NCI-H1105 treated with DMSO at 0.1 percent for 48 hours (cell line): ENCODE data around the gene PARN.
"Not testable (repeated sequence)": the region's sequence is repeated elsewhere in the genome, so short reads cannot be mapped to it uniquely, and the experiment has no call there.

Source experiments
- DNase-seq: peaks from one replicate; lab custom pipeline; 2025; lab: John Stamatoyannopoulos, UW

The PARN gene

GRCh38 chr16:14437426-14437825, 192.6 kb downstream of the PARN start:
- DNase-seq: no peak

DNA sequence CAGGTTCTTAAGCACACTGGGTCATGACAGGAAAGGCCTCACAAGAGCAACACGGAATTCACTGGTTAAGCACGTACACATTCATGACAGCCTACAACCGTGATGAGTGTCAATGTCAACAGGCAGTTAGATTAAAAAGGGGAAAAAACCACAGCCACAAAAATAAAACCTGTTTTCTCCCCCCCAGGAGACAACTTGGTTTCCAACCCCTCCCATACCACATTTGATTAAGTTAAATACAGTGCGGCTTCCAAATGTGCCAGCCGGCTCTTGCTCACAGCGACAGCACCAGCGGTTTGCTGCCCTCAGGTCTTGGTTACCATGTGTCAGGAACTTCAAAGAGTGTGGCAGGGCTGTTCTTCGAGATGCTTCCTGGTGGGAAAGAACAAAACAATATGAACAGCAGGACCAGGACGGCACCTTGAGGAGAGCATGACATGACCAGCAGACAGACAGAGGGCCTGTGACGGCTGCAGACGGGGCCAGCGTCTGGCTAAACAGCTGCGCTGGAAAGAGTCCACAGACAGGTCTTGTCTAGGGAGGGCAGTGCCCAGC, 193.6 kb downstream of the PARN start:
- no peak for DNase-seq

DNA sequence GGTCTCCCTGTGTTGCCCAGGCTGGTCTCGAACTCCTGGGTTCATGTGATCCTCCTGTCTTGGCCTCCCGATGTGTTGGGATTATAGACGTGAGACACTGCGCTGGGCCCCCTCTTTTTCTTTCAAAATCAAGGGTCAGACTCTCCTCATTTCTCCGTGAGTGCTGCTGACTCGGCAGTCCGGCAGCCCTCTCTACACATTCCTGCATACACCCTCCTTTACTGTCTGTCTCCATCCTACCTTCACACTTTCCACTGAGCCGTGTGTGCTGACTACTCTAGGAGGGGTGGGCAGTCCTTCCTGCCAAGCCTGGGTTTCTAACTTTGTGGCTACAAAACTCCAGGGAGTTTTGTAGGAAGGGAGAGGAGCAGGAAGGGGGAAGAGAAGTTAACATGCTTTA, 195.2 kb downstream of the PARN start:
- no peak for DNase-seq

- not testable (repeated sequence) for DNase-seq
These were observed 201.0 kb downstream of the PARN start for GRCh38 chr16:14428971-14429637.

DNA sequence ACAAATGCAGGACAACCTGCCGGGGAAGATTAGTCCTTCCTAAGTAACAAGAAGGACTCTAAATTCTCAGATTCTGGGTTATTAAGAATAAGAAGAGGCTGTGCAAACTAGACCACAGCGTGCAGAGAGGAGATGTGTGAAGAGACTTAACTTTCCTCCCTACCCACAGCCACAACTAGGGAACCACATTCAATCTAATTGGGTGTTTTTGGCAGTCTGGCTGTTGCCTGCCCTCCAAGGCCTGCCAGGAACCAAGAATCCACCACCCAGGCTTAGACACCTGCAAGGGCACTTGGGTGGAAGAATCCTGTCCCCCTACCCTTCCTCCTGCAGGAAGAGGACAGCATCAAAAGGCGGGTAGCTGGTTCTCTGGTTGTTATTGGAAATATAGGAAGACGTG, 202.0 kb downstream of the PARN start:
- no peak for DNase-seq

GRCh38 chr16:14427371-14427948, 202.6 kb downstream of the PARN start:
- no peak for DNase-seq

GRCh38 chr16:14424595-14424994, 205.5 kb downstream of the PARN start:
- no peak for DNase-seq

GRCh38 chr16:14423344-14423743, 206.7 kb downstream of the PARN start:
- no peak for DNase-seq

- DNase-seq: no peak
These were observed 209.2 kb downstream of the PARN start for GRCh38 chr16:14420721-14421488.

DNA sequence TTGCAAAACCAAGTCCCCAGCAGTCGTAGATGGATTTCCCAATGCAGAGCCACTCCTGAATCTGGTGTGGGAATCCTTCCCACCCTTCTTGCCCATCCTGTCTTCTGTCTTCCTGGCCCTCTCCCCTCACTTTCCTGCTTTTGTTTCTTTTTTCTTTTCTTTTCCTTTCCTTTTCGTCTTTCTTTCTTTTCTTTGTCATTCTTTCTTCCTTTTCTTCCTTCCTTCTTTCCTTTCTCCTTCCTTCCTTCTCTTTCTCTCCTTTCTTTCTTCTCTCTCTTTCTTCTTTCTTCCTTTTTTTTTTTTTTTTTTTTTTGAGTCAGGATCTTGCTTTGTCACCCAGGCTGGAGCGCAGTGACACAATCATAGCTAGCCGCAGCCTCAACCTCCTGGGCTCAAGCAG, 209.8 kb downstream of the PARN start:
- DNase-seq: not testable (repeated sequence)

- DNase-seq: no peak
These were observed 210.2 kb downstream of the PARN start for GRCh38 chr16:14419817-14420216.

DNA sequence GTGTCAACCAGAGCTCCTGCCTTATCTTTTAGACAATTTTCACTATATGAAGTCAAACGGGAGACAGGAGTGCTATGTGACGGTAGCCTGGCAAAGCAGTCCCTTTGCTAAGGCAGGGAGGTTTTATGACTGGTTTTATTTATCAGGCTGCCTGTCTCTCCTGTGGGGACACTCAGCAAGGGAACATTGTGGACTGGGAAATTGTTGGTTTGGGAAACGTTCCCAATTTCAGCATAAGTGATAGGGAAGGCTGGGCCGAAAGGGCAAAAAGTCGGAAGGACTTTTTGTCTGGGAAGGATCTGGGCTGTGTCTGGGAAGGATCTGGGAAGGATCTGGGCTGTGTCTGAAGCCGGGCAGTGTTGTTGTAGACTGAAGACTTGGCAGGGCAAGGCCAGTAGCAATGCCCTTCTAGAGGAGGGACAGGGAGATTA, 211.2 kb downstream of the PARN start:
- DNase-seq: no peak

GRCh38 chr16:14416184-14416583, 213.9 kb downstream of the PARN start:
- DNase-seq: no peak

DNA sequence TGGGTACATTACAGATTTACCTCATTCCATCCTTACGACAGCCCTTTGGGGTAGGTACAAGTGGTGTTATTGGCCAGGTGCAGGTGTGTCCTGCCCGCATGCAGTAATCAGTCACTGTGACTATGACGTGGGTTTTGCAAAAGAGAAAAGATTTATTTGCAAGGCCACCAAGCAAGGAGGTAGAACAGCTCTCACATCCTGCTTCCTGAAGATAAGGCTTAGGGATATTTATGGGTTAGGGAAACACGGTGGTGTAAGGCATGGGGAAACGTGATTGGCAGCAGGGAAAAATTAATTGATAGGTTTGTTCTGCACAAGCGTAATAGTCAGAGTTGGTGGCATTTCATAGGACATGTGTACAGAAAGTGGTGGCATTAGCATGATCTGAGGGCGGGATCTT, 214.8 kb downstream of the PARN start:
- no peak for DNase-seq

GRCh38 chr16:14409563-14409962, 220.5 kb downstream of the PARN start:
- no peak for DNase-seq

- no peak for DNase-seq
These were observed 222.2 kb downstream of the PARN start for GRCh38 chr16:14407786-14408399.

GRCh38 chr16:14405611-14406537, 224.2 kb downstream of the PARN start:
- DNase-seq: no peak

GRCh38 chr16:14403001-14403389, 227.1 kb downstream of the PARN start:
- DNase-seq: not testable (repeated sequence)

DNA sequence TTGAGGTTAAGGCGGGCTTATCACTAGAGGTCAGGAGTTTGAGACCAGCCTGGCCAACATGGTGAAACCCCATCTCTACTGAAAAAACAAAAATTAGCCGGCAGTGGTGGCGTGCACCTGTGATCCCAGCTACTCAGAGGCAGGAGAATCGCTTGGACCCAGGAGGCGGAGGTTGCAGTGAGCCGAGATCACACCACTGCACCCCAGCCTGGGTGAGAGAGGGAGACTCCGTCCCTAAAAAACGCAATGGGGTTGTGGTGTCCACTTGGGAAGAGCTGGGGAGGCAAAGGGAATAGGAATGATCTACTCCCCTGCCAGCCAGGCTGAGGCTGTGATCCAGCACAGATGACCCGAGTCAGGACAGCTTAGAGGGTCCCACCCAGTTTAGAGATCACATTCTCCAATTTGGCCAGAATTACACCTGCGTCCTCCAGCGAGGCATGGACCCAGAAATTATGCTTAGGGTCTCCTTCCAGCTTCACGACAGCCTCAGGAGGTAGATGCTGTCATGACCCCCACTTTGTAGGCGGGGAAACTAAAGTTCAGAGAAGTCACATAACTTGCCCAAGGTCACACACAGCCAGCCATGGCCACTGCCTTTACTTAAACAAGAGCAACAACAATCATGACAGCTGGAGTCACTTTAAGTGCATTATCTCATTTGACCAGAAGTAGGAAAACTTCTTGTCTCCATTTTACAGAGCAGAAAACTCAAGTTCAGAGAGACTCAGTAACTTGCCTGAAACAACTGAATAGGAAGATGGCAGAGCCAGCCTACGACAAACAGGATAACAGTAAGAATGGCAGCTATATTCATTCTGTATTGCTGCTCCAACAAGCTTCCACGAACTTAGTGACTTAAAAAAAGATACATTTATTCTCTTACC, 227.7 kb downstream of the PARN start:
- DNase-seq: not testable (repeated sequence)

GRCh38 chr16:14401711-14402061, 228.4 kb downstream of the PARN start:
- DNase-seq: not testable (repeated sequence)
